HepG2 (cell line): Measurements from ENCODE around the gene HID1. TPM values are rescaled to one million over a fixed set of nuclear protein-coding genes. Genes with fewer than 3 reads are reported as not detected.

Experiments
- ATF7 ChIP-seq, 2 experiments: fragments of 450-650 bp in 1 of 2; sonication (generic) in 1 of 2; formaldehyde crosslinking in 1 of 2; IDR thresholded peaks; 2 replicates each; pipeline versions ENCODE4 v1.4.0 to v1.6.1; 2016 to 2020; ENCODE audit warnings: antibody characterized with exemption in 1 of 2, mild to moderate bottlenecking in 1 of 2, missing genetic modification reagents in 1 of 2
- CCDC6 ChIP-seq: sonication (generic); formaldehyde crosslinking; IDR thresholded peaks from 2 replicates; pipeline ENCODE4 v1.8.1; 2022; ENCODE audit warnings: mild to moderate bottlenecking, missing genetic modification reagents, moderate library complexity
- ESRRA ChIP-seq: sonication (generic); formaldehyde crosslinking; IDR thresholded peaks from 2 replicates; pipeline ENCODE4 v1.5.1; 2020; ENCODE audit warnings: mild to moderate bottlenecking, low read depth, missing genetic modification reagents
- HNRNPUL1 ChIP-seq: fragments of 200-400 bp; formaldehyde crosslinking; IDR thresholded peaks from 2 replicates; pipeline ENCODE4 v1.6.1; 2017; ENCODE audit warnings: low read depth, mild to moderate bottlenecking, low read length, moderate library complexity
- IRF2 ChIP-seq: IDR thresholded peaks from 2 replicates; pipeline ENCODE4 v1.6.1; 2018; ENCODE audit warnings: missing genetic modification reagents, missing compliant biosample characterization
- KDM1A ChIP-seq: IDR thresholded peaks from 2 replicates; pipeline ENCODE4 v1.6.1; 2016; ENCODE audit warnings: missing compliant biosample characterization
- KDM2A ChIP-seq: sonication (generic); formaldehyde crosslinking; IDR thresholded peaks from 2 replicates; pipeline ENCODE4 v1.4.0; 2020; ENCODE audit warnings: low read depth, missing genetic modification reagents, borderline replicate concordance
- KMT2A ChIP-seq: sonication (generic); formaldehyde crosslinking; IDR thresholded peaks from 2 replicates; pipeline ENCODE4 v1.4.0; 2020; ENCODE audit warnings: missing genetic modification reagents
- MIER3 ChIP-seq: IDR thresholded peaks from 2 replicates; pipeline ENCODE4 v1.6.1; 2016; ENCODE audit warnings: missing compliant biosample characterization, borderline replicate concordance
- MTA1 ChIP-seq: sonication (generic); formaldehyde crosslinking; IDR thresholded peaks from 2 replicates; pipeline ENCODE4 v1.4.0; 2020; ENCODE audit warnings: missing genetic modification reagents, mild to moderate bottlenecking, borderline replicate concordance
- ONECUT2 ChIP-seq: sonication (generic); formaldehyde crosslinking; IDR thresholded peaks from 2 replicates; pipeline ENCODE4 v1.4.0; 2020; ENCODE audit warnings: missing genetic modification reagents
- TEAD3 ChIP-seq: optimal IDR thresholded peaks from 2 replicates; pipeline ENCODE3; 2016; ENCODE audit warnings: borderline replicate concordance
- ZFP41 ChIP-seq: sonication (generic); formaldehyde crosslinking; IDR thresholded peaks from 2 replicates; pipeline ENCODE4 v1.4.0; 2020; ENCODE audit warnings: mild to moderate bottlenecking, missing genetic modification reagents, borderline replicate concordance
- ZFYVE20 ChIP-seq: sonication (generic); formaldehyde crosslinking; IDR thresholded peaks from 2 replicates; pipeline ENCODE4 v1.8.0; 2023; ENCODE audit warnings: low read depth, mild to moderate bottlenecking, moderate library complexity, missing genetic modification reagents, borderline replicate concordance
- ZNF550 ChIP-seq: sonication (generic); formaldehyde crosslinking; IDR thresholded peaks from 2 replicates; pipeline ENCODE4 v1.4.0; 2020; ENCODE audit warnings: mild to moderate bottlenecking, missing genetic modification reagents, borderline replicate concordance
- ZNF557 ChIP-seq: sonication (generic); formaldehyde crosslinking; IDR thresholded peaks from 2 replicates; pipeline ENCODE4 v1.4.0; 2020; ENCODE audit warnings: missing genetic modification reagents
- ZSCAN12 ChIP-seq: sonication (generic); formaldehyde crosslinking; IDR thresholded peaks from 2 replicates; pipeline ENCODE4 v1.9.0; 2021; ENCODE audit warnings: mild to moderate bottlenecking, missing genetic modification reagents
- polyA plus RNA-seq, 8 experiments: library from polyadenylated mRNA; depleted of rRNA in 3 of 8; stranded (reverse) in 7 of 8; unstranded in 1 of 8; fragments of >200 nt; fragmentation: Illumina TruSeq in 4 of 8; extraction: Trizol in 4 of 8; gene quantifications; 2 replicates each; pipeline versions ENCODE4 v1.2.1 to v1.2.3, GENCODE V29; 2011 to 2016; ENCODE audit warnings: low read depth in 4 of 8, missing spikeins in 1 of 8, mixed read lengths in 1 of 8; ENCODE audit not compliant: insufficient read depth in 1 of 8
- total RNA-seq, 5 experiments: library from RNA; depleted of rRNA; stranded (reverse); fragments of >200 nt; fragmentation: Illumina TruSeq; extraction: Trizol; gene quantifications; 2 replicates each; pipeline ENCODE4 v1.2.3, GENCODE V29; 2016; ENCODE audit warnings: low read depth in 1 of 5
- TF ChIP-seq, protein P1 (sequence below): sonication (generic); formaldehyde crosslinking; IDR thresholded peaks from 2 replicates; pipeline ENCODE4 v1.5.1; 2020; ENCODE audit warnings: missing genetic modification reagents, mild to moderate bottlenecking, borderline replicate concordance
- TF ChIP-seq, protein P2 (sequence below): sonication (generic); formaldehyde crosslinking; IDR thresholded peaks from 2 replicates; pipeline ENCODE4; 2020; ENCODE audit warnings: missing genetic modification reagents, mild to moderate bottlenecking, borderline replicate concordance
- TF ChIP-seq, protein P3 (sequence below): sonication (generic); formaldehyde crosslinking; IDR thresholded peaks from 2 replicates; pipeline ENCODE4 v1.5.1; 2020; ENCODE audit warnings: mild to moderate bottlenecking, missing genetic modification reagents, borderline replicate concordance

Gene HID1
- total and polyA plus RNA-seq, 2 of the 13 experiments (the other 11 are each of a cell fraction or from before 2014, with no cell fraction given) = 2.1 to 10.6 TPM

DNA sequence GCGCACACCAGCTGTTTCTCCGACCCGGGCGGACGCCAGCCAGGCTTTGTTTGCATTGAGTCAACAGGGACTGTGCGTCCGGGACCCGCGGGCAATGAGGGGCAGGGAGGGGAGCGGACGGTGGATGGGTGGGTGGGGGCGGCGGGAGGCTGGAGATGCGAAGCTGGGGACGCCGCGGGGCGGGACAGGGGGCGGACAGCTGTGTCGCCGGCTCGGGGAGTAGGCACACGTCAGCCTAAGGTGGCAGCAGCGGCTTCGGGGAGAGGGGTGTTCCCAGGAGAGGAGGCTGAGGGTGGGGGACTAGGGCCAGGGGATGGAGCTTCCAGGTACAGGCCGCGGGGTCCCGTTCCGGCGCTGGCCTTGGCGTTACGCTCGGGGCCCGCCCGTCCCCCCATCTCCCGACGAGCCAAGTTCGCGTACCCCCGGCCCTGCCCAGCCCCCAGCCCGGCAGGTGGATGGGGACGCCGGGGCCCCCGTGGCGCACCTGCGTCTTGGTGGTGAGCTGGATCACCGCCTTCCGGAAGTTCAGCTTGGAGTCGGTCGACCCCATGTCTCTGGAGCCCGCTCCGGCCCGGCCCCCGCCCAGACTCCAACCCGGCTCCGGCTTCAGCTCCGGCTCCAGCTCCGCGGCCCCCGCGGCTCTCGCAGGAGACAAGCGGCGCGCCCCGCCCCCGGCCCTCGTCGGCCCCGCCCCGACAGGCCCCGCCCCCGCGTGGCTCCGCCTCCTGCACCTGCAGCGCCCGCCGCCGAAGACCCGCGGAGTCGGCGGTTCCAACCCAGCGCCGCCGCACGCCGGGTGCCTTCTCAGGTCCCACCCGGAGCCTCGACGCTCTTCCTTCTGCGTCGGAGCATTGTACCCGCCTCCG lies at the start of gene HID1 (continued):
- TF ChIP-seq, protein P1, sequence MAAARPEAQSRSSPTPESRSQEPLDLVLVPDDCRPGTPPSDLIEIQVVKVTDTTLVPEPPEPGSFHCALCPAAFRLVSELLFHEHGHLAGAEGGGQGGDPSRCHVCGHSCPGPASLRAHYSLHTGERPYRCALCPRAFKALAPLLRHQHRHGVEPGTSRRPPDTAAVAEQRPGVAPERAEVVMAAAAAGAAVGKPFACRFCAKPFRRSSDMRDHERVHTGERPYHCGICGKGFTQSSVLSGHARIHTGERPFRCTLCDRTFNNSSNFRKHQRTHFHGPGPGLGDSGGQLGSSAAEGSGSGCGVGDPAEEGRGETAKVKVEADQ (CRISPR knock-in tag) = no peak
- TF ChIP-seq IRF2 (CRISPR knock-in tag) (0 out of 2 replicates have a peak, but pooled peaks have one; percentile 25), ZNF550 (CRISPR knock-in tag) (no peak), ZFYVE20 (CRISPR knock-in tag) (no peak), ATF7 (IDR thresholded peaks at IDR 0.05) (no peak), ATF7 (CRISPR knock-in tag; IDR thresholded peaks at IDR 0.05) (no peak), MIER3 (no peak), MTA1 (0 out of 2 replicates have a peak, but pooled peaks have one; percentile 67), KDM1A (CRISPR knock-in tag) (no peak), ZNF557 (CRISPR knock-in tag) (no peak), ZFP41 (CRISPR knock-in tag) (no peak), KMT2A (CRISPR knock-in tag) (peak; percentile 53; the same call in 1 of the 2 replicates), CCDC6 (CRISPR knock-in tag) (no peak), ONECUT2 (CRISPR knock-in tag) (no peak), HNRNPUL1 (no peak), TEAD3 (CRISPR knock-in tag) (peak; percentile 35), ZSCAN12 (CRISPR knock-in tag) (no peak), KDM2A (CRISPR knock-in tag) (peak; percentile 84), ESRRA (CRISPR knock-in tag) (no peak)
- TF ChIP-seq, protein P2, sequence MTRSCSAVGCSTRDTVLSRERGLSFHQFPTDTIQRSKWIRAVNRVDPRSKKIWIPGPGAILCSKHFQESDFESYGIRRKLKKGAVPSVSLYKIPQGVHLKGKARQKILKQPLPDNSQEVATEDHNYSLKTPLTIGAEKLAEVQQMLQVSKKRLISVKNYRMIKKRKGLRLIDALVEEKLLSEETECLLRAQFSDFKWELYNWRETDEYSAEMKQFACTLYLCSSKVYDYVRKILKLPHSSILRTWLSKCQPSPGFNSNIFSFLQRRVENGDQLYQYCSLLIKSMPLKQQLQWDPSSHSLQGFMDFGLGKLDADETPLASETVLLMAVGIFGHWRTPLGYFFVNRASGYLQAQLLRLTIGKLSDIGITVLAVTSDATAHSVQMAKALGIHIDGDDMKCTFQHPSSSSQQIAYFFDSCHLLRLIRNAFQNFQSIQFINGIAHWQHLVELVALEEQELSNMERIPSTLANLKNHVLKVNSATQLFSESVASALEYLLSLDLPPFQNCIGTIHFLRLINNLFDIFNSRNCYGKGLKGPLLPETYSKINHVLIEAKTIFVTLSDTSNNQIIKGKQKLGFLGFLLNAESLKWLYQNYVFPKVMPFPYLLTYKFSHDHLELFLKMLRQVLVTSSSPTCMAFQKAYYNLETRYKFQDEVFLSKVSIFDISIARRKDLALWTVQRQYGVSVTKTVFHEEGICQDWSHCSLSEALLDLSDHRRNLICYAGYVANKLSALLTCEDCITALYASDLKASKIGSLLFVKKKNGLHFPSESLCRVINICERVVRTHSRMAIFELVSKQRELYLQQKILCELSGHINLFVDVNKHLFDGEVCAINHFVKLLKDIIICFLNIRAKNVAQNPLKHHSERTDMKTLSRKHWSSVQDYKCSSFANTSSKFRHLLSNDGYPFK (CRISPR knock-in tag) = no peak
- TF ChIP-seq, protein P3, sequence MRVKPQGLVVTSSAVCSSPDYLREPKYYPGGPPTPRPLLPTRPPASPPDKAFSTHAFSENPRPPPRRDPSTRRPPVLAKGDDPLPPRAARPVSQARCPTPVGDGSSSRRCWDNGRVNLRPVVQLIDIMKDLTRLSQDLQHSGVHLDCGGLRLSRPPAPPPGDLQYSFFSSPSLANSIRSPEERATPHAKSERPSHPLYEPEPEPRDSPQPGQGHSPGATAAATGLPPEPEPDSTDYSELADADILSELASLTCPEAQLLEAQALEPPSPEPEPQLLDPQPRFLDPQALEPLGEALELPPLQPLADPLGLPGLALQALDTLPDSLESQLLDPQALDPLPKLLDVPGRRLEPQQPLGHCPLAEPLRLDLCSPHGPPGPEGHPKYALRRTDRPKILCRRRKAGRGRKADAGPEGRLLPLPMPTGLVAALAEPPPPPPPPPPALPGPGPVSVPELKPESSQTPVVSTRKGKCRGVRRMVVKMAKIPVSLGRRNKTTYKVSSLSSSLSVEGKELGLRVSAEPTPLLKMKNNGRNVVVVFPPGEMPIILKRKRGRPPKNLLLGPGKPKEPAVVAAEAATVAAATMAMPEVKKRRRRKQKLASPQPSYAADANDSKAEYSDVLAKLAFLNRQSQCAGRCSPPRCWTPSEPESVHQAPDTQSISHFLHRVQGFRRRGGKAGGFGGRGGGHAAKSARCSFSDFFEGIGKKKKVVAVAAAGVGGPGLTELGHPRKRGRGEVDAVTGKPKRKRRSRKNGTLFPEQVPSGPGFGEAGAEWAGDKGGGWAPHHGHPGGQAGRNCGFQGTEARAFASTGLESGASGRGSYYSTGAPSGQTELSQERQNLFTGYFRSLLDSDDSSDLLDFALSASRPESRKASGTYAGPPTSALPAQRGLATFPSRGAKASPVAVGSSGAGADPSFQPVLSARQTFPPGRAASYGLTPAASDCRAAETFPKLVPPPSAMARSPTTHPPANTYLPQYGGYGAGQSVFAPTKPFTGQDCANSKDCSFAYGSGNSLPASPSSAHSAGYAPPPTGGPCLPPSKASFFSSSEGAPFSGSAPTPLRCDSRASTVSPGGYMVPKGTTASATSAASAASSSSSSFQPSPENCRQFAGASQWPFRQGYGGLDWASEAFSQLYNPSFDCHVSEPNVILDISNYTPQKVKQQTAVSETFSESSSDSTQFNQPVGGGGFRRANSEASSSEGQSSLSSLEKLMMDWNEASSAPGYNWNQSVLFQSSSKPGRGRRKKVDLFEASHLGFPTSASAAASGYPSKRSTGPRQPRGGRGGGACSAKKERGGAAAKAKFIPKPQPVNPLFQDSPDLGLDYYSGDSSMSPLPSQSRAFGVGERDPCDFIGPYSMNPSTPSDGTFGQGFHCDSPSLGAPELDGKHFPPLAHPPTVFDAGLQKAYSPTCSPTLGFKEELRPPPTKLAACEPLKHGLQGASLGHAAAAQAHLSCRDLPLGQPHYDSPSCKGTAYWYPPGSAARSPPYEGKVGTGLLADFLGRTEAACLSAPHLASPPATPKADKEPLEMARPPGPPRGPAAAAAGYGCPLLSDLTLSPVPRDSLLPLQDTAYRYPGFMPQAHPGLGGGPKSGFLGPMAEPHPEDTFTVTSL = no peak
